GM19025 (cell line): ENCODE results near the gene MBNL2.

Experiments
- ATAC-seq: cut with Tn5 transposase; IDR thresholded peaks from one replicate; pipeline ENCODE4 v1.9.1; 2021; ENCODE audit warnings: mild to moderate bottlenecking, low read depth, moderate library complexity; ENCODE audit not compliant: unreplicated experiment

The MBNL2 gene

DNA sequence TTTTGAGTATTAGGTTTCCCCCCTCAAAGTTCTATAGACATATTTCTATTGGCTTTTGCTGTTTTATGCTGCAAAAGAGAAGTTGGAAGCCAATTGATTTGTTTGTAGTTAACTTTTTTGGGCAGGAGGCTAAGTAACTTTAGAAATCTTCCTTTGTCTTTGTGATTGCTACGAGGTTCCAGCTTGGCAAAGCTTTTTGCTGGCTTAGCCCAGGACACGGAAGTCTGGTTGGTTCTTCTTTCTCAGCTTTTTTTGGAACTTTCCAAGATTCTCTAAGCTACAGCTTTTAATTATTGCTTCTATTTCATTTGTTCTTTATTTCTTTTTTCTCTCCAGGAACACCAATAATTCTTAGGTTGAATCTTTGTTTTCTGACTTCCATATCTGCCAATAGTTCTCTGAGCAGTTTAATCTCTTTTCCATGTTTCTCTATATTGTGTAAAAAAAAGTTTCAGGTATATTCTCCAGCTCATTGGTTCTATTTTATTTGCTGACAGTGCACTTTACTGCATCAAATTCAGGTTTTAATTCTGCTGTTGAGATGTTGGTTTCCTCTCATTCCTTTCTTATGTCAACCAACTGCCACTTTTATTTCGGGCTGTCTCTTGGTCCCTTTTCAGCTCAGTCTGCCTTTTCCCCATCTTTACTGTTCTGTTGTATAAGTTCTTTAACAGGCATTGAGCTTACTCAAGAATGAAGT lies 27.8 kb downstream of the MBNL2 start:
- no peak for ATAC-seq

DNA sequence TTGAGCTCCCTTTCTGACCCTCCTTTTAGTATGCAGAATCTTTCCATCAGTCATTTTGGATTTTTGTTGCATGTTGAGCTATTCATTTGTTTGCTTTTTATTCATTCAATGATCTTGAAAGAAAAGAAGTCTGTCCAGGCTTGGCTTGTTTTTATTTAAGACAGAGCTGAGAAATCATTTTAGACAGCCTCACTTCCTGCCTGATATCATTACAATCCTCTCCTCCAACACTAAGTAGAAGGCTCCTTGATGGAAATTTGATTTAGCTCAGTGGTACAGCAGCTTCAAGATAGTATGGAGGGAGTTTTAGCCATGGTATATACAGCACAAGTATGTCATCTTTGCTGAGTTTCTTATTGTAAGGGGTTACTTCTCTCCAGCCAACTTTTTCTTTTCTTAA lies 28.4 kb downstream of the MBNL2 start:
- no peak for ATAC-seq

GRCh38 chr13:97252735-97253134 lies 30.6 kb downstream of the MBNL2 start:
- no peak for ATAC-seq

DNA sequence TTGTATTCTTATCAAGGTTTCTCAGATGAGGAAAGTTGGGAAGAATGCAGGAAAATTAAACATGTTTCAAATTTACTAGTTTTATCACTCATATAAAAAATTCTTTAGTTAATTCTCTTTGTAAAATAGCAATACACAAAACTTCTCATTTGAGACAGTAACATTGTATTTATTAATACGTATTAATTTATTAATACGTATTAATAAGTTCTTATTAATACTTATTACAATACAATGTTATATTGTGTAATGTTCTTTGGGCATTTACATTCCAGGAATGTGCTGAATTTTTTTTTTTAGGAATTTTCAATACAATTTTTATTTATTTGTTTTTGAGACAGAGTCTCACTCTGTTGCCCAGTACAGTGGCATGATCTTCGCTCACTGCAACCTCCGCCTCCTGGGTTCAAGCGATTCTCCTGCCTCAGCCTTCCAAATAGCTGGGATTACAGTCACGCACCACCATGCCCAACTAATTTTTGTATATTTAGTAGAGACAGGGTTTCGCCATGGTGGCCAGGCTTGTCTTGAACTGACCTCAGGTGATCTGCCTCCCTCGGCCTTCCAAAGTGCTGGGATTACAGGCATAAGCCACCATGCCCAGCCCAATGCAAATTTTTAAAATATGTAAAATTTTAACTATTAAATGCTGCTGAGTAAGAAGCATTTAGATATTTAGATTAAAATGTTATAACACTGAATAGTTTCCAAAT lies 31.6 kb downstream of the MBNL2 start:
- no peak for ATAC-seq

DNA sequence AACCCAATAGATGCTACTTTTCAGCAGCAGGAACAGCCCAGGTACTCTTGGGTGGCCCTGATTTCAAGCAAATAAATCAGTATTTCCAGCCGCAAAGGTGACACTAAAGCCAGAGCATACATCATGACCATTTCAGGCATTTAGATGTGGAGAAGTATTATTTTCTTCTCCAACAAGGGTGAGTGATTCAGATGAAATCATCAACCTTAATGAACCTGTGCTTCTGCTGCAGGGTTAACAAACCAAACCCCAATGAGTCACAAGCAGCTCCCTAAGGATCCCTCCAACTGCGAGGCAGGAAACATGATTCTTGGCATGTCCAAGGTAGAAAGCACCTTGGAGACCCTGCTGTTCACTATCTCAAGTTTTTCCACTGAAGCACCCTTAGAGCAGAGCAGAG lies 32.7 kb downstream of the MBNL2 start:
- no peak for ATAC-seq

DNA sequence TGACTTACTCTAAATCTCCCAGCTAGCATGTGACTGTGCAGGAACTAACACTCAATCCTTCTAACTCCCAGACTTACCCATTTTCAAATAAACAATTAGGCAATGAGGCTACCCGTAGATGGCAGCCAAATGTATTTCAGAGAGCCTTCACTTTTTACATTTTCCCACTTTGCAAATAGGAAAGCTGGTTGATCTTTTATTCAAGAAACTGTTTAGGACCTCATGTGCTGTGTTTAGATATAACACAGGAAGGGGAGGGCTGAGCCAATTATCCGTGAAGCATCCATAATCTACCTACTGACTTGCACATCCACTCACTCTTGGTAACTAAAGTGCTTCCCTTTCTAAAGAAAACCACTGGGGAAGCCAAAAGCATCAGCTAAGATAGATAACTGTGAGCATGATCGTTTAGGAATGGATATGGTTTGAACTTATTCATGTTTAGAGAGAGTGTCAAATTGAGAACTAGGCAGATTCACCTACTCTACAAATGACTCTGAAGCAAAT lies 33.4 kb downstream of the MBNL2 start:
- no peak for ATAC-seq

DNA sequence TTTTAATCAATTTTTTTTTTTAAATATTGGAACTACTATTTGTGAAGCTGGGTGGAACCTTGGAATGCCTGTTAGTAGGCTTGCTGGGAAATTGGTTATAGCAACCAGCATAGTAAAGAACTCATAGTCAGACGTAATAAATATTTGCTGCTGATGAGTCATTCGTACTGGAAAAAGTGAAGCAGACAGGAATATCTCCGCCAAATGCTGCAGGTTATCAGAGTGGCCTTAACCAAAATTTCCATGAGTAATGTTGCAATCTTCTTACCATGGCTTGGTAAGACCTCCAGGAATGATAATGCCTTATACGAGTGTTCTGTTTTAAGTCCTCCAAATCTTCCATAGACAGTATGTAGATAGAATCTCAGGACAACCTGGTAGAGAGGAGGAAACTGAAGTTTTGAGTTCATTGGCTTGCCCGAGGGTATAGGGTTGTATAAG lies 34.2 kb downstream of the MBNL2 start:
- no peak for ATAC-seq

- ATAC-seq = no peak
Observed at GRCh38 chr13:97257228-97257755, 35.2 kb downstream of the MBNL2 start.

DNA sequence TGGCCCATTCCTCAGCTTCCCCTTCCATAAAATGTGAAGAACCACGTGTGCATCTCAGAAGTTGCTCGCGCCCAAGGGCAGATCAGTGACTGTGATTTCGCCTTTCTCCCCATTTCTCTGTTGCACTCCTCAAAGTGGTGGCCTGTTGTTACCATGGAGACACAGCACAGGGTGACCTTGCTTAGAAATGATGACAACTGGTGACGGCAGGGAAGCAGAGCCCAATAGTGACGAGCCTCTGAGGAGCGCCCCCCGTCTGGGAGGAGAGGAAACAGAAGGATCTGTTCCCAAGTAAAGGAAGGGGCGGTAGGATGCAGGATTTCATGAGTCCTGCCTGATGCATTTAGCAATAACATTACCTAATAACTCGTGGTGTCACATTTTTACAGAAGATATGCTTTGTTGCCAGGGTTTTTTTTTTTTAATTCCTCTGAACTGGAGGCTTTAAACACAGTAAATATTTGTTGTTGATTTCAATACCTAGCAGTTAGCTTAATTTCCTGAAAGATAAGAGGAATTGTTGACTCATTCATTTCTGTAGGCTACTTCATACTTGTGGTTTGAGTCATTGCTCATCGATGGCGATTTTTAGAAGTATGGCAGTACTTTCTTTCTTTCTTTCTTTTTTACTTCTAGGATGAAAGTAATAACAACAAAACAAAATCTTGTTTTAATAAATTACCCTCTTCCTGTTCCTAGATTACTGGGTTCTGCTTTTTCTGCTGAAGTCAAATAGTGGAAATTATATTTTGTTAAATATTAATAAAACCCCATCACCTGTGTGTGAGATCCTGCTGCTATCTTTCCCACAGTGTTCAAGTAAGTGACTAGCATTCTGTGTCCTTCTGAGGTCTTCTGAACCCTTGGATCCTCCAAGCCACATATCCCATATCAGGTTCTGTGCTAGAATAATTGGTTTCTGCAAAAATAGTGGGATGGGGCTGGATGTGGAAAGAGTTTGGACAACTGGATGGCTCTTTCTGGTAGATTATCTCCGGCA lies 36.0 kb downstream of the MBNL2 start:
- peak; percentile 61 for ATAC-seq

DNA sequence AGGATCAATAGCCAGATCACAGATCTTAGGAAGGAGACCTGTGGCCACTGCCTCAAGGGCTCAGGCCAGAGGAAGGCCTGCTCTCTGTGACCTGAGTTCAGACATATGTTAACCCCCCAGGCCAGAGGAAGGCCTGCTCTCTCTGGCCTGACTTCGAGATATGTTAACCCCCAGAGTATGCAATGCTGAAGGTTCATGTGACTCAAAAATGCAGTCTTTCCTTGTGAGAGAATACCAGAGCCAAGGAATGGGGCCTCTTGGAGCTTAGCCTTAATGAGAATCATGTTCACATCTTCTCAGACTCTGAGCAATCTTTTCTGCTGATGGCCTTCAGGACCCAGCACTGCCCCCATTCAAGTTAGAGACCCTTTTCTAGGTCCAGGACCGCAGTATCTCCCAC lies 36.7 kb downstream of the MBNL2 start:
- no peak for ATAC-seq

- no peak for ATAC-seq
Observed at GRCh38 chr13:97259410-97259797, 37.3 kb downstream of the MBNL2 start.

DNA sequence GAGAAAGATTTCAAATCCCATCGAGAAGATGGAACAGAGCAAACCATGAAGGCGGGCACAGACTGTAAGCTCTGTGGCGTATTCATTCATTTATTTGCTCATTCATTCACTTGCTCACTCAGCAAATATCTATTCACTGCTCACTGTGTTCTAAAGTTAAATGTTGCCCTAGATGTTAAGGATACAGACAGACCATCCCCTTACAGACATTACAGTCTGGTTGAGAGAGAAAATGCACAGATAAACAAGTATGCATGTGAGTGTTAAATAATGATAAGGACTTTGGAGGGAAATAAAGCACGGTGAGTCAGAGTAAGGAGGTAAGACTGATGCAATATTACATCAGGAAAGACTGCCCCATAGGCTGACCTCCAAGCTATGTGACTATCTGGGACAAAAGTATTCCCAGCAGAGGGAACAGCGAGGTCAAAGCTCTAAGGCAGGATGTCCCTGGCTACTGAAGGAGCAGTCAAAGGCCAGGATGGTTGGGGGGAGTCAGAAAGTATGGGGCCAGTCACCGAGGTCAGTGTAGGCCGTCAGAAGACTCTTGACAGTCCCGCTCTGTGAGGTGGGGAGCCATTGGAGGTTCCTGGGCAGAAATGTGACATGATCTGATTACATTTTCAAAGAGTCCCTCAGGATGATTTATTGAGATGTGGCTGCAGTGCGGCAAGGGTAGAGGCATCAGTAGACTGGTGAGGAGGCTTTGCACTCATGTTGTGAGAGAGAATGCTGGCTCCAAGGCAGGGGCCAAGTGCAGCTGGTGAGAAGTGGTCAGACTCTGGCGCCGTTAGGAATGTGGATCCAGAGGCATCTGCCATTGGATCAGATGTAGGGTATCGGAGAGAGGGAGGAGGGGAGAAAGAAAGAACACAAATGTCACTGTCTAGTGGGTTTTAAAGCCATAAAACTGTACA lies 37.9 kb downstream of the MBNL2 start:
- no peak for ATAC-seq

DNA sequence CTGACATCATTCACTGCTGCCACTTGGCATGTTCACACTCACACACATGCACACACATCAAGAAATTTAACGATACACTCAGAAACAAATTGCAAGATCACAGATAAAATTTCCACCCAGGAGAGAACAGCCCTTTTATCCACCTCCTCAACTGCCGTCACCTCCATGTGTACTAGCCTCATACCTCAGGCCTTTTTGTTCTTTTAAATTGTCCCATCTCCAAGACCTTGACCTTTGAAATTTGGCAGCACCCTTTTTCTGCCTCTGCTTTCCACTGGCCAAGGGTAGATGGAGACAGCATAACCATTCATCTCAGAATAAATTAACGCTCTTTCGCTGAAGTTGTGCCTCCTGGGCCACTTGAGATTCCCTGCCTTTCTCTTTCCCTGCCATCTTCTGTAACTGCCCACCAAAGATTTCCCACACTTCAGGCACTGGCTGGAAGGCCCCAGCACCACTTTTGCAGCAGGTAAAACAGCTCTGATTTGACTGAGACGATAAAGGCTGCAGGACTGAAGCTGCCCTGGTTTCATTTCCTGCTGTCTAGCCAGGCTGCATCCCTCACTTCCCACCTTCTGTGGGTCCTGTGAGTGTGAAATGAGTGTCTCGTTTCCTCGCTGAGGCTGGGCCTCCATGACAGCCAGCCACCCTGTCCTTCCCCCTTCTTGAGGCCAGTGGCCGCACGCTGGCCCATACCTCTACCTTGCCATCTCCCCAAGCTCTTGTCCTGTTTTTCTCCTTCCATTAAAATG lies 39.3 kb downstream of the MBNL2 start:
- peak; percentile 48 for ATAC-seq

GRCh38 chr13:97262058-97262457 lies 39.9 kb downstream of the MBNL2 start:
- ATAC-seq = no peak

DNA sequence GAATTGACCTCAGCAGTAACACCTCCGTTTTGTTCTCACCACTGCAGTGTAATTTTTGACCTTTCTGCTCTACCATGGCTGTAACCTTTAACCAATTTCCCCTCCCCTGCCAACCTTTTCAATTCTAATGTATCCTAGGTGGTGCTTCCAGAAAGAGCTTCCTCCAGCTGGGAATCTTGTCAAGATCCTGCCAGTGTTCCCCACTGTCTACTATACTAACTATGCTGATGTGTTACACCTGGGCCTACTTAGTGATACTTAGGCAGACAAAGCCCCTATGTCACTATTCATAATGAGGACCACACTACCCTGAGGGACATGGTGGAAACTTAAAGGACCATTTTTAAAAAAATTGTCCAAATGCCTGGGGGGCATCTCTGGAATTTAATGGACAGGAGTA lies 41.0 kb downstream of the MBNL2 start:
- no peak for ATAC-seq

GRCh38 chr13:97264663-97265062 lies 42.5 kb downstream of the MBNL2 start:
- no peak for ATAC-seq

- no peak for ATAC-seq
Observed at GRCh38 chr13:97266332-97266731, 44.2 kb downstream of the MBNL2 start.

DNA sequence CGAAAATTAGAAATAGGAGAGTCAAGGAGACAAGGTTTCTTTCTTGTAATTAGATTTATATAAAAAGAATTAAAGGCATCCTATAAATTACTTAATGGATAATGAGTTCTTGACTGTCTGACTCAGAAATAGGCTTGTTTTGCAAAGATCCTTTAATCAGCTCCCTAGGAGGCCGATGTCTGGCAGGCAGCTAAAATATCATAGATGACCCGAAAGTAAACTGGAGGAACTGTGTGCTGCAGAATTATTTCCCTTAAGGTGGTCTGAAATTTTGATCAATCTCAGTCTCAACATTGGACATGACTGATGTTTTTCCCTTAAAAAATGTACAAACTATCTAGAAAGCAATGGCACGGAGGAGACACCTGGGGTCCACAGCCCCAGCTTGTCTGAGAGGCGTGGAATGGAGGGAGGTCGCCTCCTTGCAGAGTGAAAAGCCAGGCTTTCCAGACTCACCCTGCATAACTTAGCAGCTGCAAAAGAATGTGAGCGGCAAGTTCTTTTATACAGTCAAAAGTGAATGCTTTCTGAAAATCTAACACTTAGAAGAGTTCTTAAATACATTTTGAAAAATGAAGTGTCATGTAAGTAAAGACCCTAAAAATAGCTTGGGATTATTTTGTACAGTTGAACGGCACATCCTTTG lies 44.8 kb downstream of the MBNL2 start:
- ATAC-seq = no peak
